GM21390 (cell line): Measurements from ENCODE around the gene CRLF2.
"Not testable (repeated sequence)": the region's sequence is repeated elsewhere in the genome, so short reads cannot be mapped to it uniquely, and the experiment has no call there.

Source experiments
- ATAC-seq: cut with Tn5 transposase; IDR thresholded peaks from one replicate; pipeline ENCODE4 v1.9.1; 2021; ENCODE audit not compliant: unreplicated experiment

CRLF2 gene

DNA sequence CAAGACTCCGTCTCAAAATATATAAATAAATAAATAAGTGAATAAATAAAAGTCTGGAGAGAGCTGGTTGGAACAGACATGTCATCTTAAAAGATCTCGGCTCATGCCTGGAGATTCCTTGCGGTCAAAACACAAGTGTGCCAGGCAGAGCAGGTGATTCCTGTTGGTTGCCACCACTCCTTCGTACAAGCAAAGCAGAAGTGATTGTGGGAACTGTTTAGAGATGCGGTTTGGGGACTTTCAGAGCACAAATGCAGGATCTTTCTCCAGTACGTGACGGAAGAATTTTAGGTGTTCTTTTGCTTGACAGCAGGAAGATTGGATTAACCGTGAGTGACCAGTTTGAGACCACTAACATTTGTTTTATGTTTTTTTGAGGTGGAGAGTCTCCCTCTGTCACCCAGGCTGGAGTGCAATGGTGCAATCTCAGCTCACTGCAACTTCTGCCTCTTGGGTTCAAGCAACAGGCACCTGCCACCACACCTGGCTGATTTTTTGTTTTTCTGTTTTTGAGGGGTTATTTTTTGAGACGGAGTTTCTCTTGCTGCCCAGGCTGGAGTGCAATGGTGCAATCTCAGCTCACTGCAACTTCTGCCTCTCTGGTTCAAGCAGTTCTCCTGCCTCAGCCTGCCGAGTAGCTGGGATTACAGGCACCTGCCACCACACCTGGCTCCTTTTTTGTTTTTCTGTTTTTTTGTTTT lies 2.8 kb upstream of the CRLF2 start:
- ATAC-seq: no peak

DNA sequence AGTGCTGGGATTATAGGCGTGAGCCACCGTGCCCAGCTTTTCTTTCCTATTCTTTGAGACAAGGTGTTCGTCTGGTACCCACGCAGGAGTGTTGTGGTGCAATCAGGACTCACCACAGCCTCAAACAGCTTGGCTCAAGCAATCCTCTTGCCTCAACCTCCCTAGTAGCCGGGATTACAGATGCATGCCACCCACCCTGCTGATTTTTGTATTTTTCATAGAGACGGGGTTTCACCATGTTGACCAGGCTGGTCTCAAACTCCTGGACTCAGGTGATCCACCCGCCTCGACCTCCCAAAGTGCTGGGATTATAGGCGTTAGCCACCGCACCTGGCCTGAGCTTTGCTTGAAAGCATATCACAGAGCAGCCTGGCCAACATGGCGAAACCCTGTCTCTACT lies 1.5 kb upstream of the CRLF2 start:
- no peak for ATAC-seq

DNA sequence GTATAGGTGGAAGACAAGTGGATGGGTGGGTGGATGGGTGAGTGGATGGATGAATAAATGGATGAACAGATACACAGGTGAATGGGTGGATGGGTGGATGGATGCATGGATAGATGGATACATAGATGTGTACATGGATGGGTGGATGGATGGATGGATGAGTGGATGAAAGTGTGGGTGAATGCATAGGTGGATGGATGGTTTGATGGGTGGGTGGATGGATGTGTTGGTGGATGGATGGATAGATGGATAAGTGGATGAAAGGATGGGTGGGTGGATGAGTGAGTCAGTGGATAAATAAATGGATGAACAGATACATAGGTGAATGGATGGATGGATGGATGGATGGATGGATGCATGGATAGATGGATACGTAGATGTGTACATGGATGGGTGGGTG lies 1.6 kb downstream of the CRLF2 start:
- no peak for ATAC-seq

DNA sequence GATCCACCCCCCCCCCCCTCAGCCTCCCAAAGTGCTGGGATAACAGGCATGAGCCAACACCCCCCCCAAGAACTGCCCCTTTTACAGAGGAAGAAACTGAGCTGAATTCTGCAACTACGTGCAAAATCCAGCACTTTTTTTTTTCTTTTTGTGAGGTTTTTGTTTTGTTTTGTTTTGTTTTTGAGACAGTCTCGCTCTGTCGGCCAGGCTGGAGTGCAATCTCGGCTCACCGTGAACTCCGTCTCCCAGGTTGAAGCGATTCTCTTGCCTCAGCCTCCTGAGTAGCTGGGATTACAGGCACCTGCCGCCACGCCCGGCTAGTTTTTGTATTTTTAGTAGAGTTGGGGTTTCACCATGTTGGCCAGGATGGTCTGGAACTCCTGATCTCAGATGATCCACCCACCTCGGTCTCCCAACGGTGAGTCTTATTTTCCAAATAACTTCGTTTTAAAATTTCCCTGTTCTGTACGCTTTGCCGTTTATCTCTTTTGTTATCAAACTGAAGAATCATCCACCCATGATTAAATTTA lies 4.9 kb downstream of the CRLF2 start:
- ATAC-seq: no peak

DNA sequence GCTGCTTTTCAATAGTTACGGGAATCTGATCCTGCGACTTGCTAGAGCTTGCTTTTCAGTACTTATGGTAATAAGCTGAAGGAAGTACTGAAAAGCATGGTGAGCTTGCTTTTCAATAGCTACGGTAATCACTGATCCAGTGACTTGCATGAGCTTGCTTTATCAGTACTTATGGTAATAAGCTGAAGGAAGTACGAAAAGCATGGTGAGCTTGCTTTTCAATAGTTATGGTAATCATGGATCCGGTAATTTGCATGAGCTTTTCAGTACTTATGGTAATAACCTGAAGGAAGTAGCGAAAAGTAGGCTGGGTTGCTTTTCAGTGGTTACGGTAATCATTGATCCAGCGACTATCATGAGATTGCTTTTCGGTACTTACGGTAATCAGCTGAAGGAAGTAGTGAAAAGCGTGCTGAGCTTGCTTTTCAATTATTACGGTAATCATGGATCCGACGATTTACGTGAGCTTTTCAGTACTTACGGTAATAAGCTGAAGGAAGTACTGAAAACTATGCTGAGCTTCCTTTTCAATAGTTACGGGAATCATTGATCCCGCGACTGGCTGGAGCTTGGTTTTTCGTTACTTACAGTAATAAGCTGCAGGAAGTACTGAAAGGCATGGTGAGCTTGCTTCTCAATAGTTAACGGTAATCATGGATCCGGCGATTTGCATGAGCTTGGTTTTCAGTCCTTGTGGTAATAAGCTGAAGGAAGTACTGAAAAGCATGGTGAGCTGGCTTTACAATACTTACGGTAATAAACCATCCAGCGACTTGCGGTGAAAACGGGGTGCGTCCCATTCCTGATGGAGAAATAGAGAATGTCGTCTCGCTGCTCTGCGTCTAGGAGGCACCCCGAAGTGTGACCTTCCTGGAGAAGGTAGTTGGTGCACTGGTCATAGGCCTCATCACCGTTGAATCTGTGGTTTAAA lies 6.5 kb downstream of the CRLF2 start:
- no peak for ATAC-seq

DNA sequence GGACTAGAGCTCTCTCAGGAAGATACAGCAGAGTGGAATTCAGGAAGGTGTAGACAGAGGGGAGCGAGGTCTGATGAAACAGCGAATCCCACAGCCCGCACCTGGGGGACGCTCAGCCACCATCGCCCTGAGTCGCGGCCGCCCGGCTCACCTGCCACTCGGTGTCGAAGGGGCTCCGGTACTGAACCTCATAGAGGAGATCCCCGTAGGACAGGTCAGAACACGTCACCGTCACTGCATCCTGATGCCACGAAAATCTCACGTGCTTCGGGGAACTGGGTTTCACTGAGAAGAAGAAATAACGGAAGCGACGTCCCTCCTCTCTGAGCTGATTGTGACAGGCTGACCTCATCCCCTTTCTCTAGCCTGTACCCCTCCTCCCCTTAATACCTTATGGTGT lies 10.2 kb downstream of the CRLF2 start:
- ATAC-seq: no peak

DNA sequence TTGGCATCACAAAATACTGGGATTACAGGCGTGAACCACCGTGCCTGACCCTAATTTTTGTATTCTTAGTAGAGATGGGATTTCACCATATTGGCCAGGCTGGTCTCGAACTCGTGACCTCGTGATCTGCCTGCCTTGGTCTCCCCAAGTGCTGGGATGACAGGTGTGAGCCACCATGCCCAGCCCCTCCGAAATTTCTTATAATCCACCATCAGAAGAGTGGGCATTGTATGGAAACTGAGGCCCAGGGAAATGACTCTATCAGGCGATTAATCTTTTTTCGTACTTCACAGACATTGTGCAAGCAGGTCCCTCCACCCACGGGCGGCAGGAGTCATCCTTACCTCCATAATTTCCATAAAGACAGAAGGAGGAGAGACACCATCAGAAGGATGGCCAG lies 16.0 kb downstream of the CRLF2 start:
- ATAC-seq: no peak

DNA sequence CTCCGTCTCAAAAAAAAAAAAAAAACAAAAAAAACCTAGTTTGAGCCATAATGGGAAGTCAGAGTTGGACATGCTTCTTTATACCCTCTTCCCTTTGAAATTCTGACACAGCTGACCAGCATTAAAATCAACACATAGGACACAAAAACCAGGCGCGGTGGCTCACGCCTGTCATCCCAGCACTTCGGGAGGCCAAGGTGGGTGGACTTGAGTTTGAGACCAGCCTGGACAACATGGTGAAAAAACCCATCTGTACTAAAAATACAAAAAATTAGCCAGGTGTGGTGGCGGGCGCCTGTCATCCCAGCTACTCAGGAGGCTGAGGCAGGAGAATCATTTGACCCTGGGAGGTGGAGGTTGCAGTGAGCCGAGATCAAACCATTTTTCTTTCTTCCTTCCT lies 20.3 kb downstream of the CRLF2 start:
- ATAC-seq: not testable (repeated sequence)

DNA sequence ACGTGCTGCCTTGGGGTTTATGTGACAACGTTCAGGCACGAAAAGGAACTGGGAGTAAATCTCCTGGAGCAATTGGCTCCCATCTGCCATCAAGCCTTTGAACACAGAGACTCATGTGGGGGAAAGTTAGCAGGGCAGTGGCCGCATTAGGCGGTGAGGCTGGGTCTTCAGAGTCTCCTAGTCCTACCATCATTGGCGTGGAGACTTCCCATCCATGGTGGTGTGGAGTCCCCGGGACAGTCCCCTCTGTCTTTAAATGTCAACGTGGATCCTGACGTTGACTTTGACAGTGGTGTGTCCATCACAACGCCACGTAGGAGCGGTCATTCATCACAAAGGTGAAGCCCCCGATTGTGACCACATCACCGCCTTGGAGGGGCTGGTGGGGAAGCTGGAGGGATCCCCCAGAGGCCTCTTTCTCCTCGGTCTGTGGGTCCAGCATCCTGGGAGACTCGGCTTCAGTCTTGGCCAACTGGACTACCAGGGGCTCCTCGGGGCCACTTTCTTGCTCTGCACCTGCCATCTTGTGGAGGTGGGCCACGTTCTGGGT lies 21.8 kb downstream of the CRLF2 start:
- no peak for ATAC-seq

DNA sequence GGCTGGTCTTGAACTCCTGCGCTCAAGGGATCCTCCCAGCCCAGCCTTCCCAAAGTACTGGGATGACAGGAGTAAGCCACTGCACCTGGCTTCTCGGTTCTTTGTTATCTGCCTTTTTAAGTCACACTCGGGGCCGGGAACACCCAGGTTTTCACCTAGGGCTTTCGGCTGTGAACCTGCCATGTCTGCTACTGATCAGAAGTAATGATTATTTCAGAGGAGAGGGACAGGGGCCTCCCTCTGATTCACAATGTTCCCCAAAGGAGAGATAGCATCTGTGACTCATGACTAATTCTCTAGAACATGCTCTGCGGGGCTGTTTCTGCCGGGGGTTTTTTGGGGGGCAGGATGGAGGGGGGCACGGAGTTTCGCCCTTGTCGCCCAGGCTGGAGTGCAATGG lies 26.9 kb downstream of the CRLF2 start:
- no peak for ATAC-seq

DNA sequence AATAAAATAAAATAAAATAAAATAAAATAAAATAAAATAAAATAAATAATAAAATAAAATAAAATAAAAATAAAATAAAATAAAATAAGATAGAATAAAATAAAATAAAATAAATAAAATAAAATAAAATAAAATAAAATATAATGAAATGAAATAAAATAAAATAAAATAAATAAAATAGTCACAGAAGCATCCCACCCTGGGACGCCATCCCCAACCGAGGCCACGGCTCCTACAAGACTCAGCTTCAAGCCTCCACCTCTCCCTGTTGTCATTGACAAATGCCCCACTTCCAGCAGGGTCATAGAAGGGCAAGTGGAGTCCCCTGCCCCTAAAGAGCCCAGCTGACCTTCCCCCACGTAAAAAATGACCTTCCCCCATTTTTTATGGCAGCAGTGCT lies 30.2 kb downstream of the CRLF2 start:
- no peak for ATAC-seq

DNA sequence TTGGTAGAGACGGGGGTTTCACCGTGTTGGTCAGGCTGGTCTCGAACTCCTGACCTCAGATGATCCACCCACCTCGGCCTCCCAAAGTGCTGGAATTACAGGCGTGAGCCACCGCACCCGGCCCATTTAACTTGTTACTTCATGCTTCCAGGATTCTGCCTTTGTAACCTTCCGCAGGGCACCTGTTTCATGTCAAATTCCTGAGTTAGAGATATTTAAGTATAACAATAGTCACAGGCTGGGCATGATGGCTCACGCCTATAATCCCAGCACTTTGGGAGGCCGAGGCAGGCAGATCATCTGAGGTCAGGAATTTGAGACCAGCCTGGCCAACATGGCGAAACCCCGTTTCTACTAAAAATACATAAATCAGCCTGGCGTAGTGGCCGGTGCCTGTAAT lies 30.8 kb downstream of the CRLF2 start:
- ATAC-seq: not testable (repeated sequence)

DNA sequence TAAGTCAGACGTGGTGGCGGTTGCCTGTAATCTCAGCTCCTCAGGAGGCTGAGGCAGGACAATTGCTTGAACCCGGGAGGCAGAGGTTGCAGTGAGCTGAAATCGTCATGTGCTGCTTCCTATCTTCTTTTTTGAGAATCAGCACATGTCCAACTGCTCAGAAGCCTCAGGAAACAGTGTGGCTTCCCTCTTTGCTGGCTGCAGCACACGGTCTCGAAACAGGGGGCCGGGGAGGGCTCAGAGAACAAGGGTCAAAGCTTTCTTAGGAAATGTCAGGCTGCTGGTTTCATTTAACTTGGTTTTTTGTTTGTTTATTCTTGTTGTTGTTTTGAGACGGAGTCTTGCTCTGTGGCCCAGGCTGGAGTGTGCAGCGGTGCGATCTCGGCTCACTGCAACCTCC lies 31.3 kb downstream of the CRLF2 start:
- ATAC-seq: no peak

DNA sequence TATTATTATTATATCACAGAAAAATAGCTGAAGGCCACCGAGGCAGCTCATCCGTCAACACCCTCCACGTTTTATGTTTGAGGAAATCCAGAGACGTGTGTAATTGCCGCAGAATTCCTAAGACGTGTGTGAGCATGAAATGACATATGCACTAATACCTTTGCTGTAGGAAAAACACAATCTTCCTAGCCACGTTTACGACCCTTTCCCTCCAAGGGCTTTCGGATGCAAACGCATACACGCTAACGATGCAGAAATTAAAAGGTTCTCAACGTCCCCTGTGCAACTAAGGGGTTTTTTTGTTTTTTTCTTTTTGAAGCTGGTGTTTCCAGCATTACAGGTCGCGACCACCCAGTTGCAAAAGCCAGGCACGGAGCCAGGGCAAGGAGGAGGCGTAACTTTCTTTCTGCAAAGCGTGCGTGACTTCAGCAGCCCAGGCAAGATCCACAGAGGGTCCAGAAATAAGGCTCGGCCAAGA lies 33.8 kb downstream of the CRLF2 start:
- ATAC-seq: no peak

DNA sequence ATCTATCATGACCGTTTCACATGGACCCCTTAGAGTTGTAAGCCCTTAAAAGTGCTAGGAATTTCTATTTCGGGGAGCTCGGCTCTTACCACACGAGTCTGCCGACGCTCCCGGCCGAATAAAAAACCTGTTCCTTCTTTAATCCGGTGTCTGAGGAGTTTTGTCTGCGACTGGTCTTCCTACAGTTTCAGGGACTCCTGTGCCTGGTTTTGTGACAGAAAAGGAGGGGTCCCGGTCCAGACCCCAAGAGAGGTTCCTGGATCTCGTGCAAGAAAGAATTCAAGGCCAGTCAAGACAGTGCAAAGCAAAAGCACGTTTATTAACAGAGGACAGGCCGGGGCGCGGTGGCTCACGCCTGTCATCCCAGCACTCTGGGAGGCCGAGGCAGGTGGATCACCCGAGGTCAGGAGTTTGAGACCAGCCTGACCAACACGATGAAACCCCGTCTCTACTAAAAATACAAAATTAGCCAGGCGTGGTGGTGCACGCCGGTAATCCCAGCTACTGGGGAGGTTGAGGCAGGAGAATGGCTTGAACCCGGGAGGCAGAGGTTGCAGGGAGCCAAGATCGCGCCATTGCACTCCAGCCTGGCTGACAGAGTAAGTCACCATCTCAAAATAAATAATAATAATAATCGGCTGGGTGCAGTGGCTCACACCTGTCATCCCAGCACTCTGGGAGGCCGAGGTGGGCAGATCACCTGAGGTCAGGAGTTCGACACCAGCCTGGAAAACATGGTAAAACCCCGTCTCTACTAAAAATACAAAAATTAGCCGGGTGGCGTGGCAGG lies 35.7 kb downstream of the CRLF2 start:
- not testable (repeated sequence) for ATAC-seq

DNA sequence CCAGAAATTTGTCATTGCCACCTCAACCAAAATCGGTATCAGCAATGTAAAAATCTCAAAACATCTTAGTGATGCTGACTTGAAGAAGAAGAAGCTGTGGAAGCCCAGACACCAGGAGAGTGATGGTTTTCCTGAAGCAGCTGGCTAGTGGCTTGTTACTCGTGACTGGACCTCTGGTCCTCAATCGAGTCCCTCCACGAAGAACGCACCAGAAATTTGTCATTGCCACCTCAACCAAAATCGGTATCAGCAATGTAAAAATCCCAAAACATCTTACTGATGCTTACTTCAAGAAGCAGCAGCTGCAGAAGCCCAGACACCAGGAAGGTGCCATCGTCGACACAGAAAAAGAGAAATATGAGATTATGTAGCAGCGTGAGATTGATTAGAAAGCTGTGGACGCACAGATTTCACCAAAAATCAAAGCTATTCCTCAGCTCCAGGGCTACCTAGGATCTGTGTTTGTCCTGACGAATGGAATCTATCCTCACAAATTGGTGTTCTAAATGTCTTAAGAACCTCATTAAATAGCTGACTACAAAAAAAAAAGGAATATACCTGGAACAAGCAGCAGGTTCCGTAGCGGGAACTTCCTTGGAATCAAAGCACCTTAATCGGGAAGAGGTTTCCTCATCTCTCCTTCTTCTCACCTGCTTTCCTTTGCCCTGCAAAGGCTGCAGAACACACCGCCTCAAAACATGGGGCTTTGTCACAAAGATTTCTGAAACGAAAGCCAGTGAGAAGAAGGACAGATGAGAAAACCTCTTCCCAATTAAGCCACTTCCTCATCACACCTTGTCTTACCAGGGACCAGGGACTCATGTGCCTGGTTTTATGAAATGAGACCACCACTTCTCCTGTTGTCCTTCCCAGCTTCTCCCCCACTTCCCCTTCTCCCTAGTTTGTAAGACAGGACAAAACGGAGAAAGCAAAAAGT lies 37.6 kb downstream of the CRLF2 start:
- not testable (repeated sequence) for ATAC-seq

DNA sequence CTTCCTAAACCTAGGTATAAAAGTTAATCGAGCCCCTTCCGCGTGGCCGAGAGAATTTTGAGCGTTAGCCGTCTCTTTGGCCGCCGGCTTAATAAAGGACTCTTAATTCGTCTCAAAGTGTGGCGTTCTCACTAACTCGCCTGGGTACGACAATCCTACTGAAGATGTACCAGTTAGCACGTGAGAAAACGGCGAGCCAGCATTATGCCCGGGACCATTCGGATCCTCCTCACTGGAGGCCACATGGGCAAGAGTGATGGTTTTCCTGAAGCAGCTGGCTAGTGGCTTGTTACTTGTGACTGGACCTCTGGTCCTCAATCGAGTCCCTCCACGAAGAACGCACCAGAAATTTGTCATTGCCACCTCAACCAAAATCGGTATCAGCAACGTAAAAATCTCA lies 39.0 kb downstream of the CRLF2 start:
- ATAC-seq: not testable (repeated sequence)

DNA sequence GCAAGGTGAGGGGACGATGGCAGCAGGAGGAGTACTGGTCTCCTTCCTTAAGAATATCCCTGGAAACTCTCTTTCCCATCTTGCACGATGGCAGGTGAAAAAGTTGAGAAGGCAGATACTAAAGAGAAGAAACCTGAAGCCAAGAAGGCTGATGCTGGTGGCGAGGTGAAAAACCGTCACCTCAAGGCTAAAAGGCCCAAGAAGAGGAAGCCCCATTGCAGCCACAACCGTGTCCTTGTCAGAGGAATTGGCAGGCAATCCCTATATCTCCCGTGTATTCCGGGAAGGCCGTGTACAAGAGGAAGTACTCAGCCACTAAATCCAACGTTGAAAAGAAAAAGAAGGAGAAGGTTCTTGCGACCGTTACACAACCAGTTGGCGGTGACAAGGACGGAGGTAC lies 40.0 kb downstream of the CRLF2 start:
- ATAC-seq: no peak

DNA sequence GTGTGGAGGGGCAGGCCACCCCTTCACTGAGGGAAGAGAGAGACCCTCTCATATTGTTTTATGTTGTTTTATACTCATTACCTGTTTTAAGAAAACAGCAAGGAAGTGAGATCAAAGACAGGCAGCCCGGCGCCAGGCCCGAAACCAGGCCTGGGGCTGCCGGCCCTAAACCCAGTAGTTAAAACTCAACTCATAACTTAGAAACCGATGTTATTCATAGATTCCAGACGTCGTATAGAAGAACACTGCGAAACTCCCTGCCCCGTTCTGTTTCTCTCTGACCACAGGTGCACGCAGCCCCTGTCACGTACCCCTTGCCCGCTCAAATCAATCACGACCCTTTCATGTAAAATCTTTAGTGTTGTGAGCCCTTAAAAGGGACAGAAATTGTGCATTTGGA lies 40.5 kb downstream of the CRLF2 start:
- not testable (repeated sequence) for ATAC-seq

DNA sequence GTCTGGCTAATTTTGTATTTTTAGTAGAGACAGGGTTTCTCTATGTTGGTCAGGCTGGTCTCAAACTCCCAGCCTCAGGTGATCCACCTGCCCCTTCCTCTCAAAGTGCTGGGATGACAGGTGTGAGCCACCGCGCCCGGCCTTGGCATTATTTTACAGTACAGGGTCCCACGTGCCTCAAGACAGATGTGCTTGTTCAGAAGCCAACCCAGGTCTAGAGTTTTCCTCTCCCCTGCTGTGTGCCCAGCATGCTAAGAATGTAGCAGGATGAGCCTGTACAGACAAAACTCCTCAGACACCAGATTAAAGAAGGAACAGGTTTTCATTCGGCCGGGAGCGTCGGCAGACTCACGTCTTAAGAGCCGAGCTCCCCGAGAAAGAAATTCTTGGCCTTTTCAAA lies 42.2 kb downstream of the CRLF2 start:
- ATAC-seq: no peak
